Panc1 (cell line): ENCODE data around the gene AFDN.

Experiments
- CTCF ChIP-seq: fragments of 450-650 bp; IDR thresholded peaks from 2 replicates; pipeline ENCODE4 v1.5.1; 2017; ENCODE audit warnings: mild to moderate bottlenecking
- REST ChIP-seq, 2 experiments: IDR thresholded peaks; 2 replicates each; pipeline ENCODE4 v1.6.1; 2011 to 2012; ENCODE audit warnings: low read depth in 2 of 2, control low read depth in 1 of 2, low read length in 1 of 2, mild to moderate bottlenecking in 1 of 2, moderate library complexity in 1 of 2; ENCODE audit not compliant: insufficient read depth in 1 of 2
- TCF7L2 ChIP-seq: IDR thresholded peaks from 2 replicates; pipeline ENCODE4 v1.6.1; 2011; ENCODE audit warnings: mild to moderate bottlenecking, low read depth, low read length, inconsistent platforms

GRCh38 chr6:167817729-167818128 is 9.0 kb upstream of the AFDN start:
- TF ChIP-seq CTCF, result no peak
- no peak for TF ChIP-seq TCF7L2
- TF ChIP-seq REST (IDR thresholded peaks at IDR 0.05; ENCODE audit: insufficient read depth in 1 of 2, low read depth in 2 of 2, low read length in 1 of 2), result no peak
